ENCODE results near the gene GGCT. TPM values are rescaled to one million over a fixed set of nuclear protein-coding genes. Genes with fewer than 3 reads are reported as not detected.

The GGCT gene
- total RNA-seq, 2 experiments from 2014 or later, result 34.2 to 37.7 TPM

- ChIA-PET POLR2A (no interaction called here), CTCF (interaction anchor here (0.6 kb wide), 1 partner anchor 27 kb away, joined by 5 read pairs; no protein-coding TSS in a partner anchor)
- Mint-ChIP-seq H3K9me3 (no peaks in the 10 kb centered on the region), H3K36me3 (ENCODE audit: low read depth) (peaks cover 36% of the 10 kb centered on the region), H3K27me3 (no peaks in the 10 kb centered on the region), H3K4me3 (no peak overlapping the region), H3K27ac (no peak overlapping the region), H3K4me1 (peaks cover 8% of the 10 kb centered on the region)
- no peak for DNase-seq
These were observed 54.2 kb downstream of the GGCT start for GRCh38 chr7:30450240-30450982.

GRCh38 chr7:30448461-30449189 lies 56.0 kb downstream of the GGCT start:
- CTCF ChIA-PET, result no interaction called here
- no peaks in the 10 kb centered on the region for H3K9me3 Mint-ChIP-seq
- H3K4me1 Mint-ChIP-seq, result peaks cover 8% of the 10 kb centered on the region
- H3K27ac Mint-ChIP-seq, result no peak overlapping the region
- H3K27me3 Mint-ChIP-seq, result no peaks in the 10 kb centered on the region
- POLR2A ChIA-PET, result no interaction called here
- peaks cover 31% of the 10 kb centered on the region for H3K36me3 Mint-ChIP-seq (ENCODE audit: low read depth)
- no peak for DNase-seq
- H3K4me3 Mint-ChIP-seq, result no peak overlapping the region

- H3K27ac Mint-ChIP-seq, result no peak overlapping the region
- H3K4me1 Mint-ChIP-seq, result peaks cover 8% of the 10 kb centered on the region
- H3K36me3 Mint-ChIP-seq (ENCODE audit: low read depth), result peaks cover 28% of the 10 kb centered on the region
- no peak overlapping the region for H3K4me3 Mint-ChIP-seq
- no peaks in the 10 kb centered on the region for H3K9me3 Mint-ChIP-seq
- no peak for DNase-seq
- ChIA-PET POLR2A (no interaction called here), CTCF (no interaction called here)
- H3K27me3 Mint-ChIP-seq, result no peaks in the 10 kb centered on the region
These were observed 57.2 kb downstream of the GGCT start for GRCh38 chr7:30447466-30447865.

Other genes starting within 250 kb of the GGCT start
- 10 to 100 TPM; 17.9 to 18.5 TPM for gene ZNRF2, start 220.2 kb downstream of the GGCT start, total RNA-seq
- gene NOD1, start 26.0 kb downstream of the GGCT start, total RNA-seq, result 10 to 100 TPM; 19.6 to 22.6 TPM
- gene GARS1, start 90.0 kb upstream of the GGCT start, total RNA-seq, result 100 to 1,000 TPM; 260 to 264 TPM
- not detected for gene CRHR2, start 177.6 kb upstream of the GGCT start, total RNA-seq
- gene INMT, start 247.3 kb upstream of the GGCT start, total RNA-seq, result 1 to 10 TPM in 1 of 2 experiments, under 1 TPM in 1; 0.40 to 1.0 TPM